ENCODE results near the gene PRMT7. TPM values are rescaled to one million over a fixed set of nuclear protein-coding genes. Genes with fewer than 3 reads are reported as not detected.

PRMT7 gene
- total RNA-seq, 1 donor from 2014 or later, result 64.7 TPM

DNA sequence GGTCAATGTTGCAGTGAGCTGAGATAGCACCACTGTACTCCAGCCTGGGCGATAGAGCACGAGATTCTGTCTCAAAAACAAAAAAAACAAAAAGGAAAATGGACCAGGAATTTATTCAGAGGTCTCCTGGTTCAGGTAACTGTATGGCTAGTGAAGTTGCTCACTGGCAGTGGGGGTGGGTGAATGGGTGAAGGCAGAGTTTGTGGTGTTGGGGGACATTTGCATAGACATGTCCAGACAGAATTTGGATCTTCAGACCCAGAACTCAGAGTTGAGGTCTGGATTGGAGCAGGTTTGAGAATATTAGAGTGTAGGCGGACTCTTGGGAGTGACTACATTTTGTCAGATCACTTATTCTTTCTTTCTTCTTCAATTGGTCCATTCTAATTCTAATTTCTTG, 82.5 kb downstream of the PRMT7 start:
- no peak for DNase-seq (ENCODE audit: low spot score)

DNA sequence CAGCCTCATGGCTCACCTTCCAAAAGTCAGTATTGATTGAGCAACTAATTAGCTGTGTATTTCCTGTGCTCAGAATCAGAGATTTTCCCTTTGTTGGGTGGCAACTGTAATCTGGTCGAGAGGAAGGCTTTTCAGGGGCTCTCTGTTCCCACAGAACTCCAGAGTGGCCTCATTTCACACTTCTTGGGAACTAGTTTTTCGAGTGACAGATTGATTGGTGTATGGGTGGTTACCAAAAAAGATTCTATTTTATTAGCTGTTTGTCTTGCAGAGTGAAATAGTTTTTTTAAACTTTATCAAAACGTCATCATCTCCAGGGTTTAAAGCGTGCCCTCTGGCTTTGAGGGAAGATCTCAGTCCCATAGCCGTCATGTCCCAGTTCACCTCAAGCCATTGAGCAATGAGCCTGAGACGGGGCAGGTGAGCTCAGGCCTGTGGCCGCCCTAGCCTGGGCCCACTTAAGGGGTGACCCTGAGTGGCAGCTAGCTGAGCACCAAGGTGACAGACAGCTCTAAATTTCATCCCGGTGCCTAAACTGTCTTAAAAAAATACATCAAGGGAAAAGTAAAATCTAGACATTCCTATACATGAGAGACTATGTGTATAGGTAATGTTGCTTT, 84.5 kb downstream of the PRMT7 start:
- no peak for DNase-seq (ENCODE audit: low spot score)

DNA sequence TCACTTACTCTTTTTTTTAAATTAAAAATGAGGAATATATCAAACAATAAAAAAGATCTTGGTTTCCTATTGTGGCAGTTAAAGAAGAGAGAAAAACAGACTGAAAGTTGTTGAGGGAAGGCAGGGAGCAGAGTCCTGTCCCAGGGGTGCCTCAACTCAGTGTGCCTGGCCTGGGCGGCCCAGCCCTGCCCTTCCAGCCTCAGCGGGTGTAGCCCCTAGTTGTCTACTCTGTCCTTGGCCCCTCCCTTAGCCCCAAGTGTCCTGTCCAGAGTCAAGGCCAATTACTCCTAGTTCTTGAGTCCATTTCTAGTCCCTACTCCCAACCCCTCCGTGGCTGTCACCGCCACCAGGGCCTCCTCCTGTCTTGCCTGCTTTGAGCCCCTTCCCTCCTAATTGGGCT, 85.0 kb downstream of the PRMT7 start:
- DNase-seq (ENCODE audit: low spot score), result no peak

DNA sequence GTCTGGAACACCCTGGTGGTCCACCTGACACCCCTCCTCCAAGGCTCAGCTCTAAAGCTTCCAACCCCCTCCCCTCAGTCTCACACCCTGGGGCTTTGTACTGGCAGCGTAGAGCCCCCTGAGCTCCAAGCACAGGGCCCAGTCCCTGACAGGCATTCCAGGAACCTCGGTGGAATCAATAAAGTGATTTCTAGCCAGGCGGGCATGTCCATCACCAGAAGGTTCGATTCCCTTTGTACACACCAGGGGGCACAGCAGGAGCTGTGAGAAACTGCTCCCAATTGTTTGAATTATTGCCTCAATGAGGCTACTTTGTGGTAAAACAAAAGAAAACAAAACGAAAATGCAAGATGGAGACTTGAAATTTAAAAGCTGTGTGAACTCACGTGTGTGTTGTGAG, 85.7 kb downstream of the PRMT7 start:
- DNase-seq (ENCODE audit: low spot score), result no peak

DNA sequence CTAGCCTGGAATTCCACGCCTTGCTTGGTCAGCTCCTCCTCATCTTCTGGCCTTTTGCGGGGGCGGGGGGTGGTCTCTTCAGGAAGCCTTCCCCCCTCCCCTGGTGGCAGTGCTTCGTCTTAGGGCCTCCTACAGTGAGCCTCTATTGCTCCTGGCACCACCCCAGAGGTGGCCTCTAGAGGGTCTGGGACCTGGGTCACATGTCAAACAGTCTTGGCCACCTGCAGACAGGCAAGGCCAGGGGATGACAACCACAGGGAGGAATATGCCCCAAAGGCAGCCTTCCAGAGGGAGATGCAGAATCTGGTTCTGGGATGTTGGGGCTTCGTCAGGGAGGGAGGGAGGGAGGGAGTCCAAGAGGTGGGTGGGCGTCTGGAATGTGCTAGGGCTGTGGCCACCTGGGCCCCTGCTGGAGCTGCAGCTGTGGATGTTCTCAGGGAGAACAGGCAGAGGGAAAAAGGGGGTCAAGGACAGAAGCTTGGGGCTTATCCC, 86.9 kb downstream of the PRMT7 start:
- DNase-seq (ENCODE audit: low spot score), result no peak

DNA sequence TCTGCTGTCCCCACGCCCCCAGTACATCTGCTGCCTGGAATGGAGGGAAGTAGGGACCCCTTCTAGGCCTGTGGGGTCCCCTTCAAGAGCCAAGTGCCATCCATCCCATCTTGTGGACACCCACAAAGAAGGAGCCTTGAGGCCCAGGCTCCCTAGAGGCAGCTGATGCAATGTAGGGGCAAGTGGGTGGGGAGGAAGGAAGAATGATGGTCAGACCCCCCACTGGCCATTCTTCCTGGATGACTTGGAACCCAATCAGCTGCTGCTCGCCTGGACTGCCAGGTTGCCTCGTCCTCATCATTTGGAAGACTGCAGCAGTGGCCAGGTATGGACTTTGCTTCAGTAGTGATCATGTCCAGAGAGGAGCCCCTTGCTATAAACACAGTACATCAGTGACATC, 88.6 kb downstream of the PRMT7 start:
- no peak for DNase-seq (ENCODE audit: low spot score)

DNA sequence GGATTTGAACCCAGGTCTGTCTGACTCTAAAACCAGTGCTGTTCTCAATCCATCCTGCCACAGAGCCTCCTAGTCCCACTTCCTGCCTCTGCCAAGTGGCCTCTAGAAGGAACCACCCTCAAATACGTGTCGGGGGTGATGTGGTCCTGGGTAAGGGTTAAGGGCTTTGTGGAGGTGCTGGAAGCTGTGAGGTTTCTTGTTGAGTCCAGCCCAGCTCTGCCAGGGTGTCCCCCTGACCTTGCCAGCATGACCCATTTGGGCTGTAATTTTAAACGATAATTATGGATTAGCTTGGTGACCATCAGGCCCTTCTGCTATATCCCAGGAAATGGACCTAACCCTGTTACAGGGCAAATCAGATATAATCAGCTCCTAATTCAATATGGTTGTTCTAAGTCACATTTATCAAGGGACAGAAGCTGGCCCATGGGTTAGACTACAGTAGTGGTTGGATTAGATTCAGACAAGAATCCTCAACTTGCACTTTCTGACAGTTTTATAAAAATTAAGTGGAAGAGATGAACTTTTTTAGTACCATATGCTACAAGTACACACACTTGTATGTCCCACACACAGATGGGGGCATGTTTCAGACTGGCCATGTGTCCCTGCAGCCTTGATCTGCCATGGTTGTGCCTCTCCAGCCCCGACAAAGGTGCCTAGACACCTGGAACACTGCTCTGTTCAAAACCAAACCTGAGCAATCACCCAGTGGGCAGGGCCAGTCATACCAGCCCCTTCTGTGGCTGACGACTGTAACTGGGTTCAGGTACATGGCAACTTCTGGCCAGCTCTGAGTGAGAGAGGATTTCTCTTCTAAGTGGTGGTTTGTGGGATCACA, 89.5 kb downstream of the PRMT7 start:
- no peak for DNase-seq (ENCODE audit: low spot score)

DNA sequence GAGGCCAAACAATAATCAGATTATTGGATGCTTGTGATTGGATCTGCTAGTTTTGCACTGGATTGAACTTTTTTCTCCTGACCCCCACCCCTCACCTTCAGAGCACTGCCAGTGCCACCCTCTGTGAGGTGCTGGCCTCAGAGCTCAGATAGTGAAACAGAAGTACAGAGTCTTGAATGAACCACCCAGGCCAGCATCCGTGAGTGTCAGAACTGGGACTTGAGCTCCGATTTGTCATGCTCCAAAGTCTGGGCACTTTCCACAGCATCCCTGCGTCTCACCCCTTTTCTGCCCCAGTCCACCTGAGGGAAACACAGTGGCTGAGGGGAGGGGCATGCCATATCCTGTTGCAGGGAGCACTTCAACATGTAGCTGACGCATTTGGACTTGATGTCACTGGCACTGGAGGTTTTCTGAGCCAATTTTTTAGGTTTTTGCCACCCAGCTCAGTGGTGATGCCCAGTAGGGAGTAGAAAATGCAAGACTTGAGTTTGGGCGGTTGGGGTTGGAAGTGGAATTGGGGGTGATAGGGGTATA, 90.2 kb downstream of the PRMT7 start:
- DNase-seq (ENCODE audit: low spot score), result no peak

DNA sequence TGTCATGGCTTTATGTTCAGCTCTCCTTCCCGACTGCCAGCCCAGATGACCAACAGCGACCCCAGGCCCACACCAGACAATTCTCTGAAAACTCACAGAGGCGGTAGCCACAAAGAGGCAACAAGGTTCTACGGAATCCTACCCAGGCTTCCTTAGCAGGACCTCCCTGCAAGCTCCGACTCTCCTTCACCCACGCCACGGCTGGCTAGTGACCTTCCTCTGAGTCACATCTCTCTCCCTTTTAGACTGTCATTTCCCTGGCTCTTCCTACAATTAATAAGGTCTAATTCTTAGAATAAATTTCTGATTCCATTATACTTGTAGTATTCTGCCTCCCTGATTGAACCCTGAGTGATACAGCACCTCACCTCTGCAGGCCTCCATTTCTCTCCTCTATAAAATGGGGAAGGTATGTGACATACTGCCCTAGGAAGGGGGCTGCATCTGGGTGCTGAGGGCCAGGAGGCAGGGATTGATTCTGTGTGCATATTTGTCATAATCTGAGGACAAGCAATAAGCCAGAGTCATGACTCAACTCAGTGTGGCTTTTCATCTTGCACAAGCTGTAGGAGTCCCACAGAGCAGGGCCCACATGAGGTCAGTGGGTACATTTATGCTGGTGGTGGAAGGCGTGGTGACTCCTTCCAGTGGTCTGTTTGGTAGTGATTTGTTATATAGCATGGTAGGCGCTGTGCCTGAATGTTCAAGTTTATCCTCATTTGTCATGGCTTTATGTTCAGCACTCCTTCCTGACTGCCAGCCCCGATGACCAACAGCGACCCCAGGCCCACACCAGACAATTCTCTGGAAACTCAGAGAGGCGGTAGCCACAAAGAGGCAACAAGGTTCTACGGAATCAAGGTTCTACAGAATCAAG, 91.3 kb downstream of the PRMT7 start:
- no peak for DNase-seq (ENCODE audit: low spot score)

DNA sequence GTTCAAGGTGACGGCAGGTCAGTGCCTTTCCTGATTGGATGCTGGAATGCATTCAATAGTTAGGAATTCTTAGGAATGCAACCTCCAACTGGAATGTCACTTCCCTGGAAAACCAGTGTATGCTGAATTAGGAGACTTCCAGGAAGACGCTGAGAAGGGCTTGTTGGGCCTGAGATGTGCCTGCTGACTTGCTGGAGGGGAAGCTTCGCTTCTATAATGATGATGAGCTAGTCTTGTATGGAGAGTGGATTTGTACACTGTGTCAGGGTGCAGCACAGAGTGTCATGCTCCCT, 91.9 kb downstream of the PRMT7 start:
- no peak for DNase-seq (ENCODE audit: low spot score)

DNA sequence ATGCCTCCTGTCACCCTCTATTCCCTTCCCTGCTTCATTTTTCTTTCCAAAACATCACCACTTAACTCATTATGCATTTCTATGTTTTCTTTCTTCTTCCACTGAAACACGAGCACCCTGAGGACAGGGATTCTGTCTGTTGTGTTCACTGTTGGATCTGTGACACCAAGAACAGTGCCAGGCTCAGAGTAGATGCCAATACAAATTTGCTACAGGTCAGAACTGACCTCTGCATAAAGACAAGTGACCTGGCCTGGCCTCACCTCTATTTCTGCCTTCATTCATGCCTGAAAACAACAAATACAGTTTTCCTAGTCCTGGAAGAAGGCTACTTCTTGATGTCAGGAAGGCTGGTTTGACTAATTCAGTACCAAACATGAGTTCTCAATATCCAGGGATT, 92.4 kb downstream of the PRMT7 start:
- no peak for DNase-seq (ENCODE audit: low spot score)

DNA sequence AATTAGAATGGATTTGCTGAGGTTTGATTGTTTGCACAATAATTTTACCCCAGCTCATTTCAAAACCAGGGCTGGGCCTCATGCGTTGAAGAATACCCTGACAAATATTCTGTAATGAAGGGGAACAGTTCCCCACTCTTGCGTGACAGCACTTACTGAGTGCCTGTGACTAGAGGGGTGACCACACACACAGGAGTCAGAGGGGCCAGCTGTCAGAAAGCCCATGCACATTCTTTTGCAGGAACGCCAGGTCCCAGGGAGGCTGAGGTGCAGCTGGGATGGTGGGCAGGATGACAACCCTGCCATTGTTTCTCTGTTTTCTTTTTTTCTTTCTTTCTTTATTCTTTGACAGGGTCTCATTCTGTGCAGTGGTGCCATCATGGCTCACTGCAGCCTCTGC, 92.9 kb downstream of the PRMT7 start:
- no peak for DNase-seq (ENCODE audit: low spot score)

DNA sequence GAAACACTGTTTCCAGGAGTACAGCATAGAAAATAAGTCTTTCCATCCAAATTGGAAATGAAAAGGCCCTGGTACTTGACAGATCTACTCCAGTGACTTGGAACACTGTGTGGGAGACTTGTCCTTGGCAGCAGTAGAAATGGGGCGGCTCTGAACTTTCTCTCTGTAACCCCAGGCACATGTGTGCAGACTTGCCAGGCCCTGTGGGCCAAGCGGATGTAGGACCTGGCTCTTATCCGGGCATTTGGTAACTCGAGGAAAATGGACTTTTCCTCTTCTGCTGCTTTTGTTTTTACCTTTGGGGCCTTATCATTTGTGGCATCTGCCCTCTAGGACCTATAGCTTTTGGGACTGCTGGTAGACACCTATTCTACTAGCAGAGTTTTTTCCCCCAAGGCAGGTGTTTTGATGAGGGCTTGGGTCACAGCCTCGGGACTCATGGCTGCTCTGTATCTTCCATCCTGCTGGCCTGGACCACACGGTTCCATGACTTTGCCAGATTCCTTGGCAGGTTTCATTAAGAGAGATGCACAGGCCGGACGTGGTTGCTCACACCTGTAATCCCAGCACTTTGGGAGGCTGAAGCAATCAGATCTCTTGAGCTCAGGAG, 94.0 kb downstream of the PRMT7 start:
- DNase-seq (ENCODE audit: low spot score), result no peak

DNA sequence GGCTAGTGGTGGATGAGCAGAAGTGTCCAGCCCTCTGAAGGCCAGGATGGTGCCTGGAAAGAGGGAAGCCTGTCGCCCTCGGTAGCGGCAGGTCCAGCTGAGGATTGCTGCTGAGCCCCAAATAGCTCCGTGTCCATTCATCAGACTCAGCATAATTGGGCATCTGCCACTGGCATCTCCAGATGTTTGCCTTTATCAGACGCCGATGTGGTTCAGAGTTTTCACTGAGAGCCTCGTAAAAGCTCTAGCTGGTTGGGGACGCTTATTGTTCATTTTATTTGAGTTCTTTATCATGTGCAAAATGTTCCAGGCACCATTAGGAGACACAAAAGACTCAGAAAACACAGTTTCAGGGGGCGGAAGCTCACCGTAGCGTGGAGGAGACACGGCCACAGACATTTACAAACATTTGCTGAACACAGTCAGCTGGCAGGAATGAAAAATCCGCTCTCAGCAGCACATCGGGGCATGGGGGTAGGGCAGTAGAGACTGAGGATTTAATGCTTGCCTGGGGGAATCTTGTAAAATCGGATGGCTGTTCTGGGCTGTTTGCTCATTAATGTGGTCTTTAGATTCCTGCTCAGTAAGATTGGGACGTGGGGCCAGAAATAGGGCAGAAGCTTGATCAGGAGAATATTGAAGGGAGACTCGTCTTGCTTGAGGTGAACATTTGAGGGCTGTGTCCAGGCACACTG, 95.8 kb downstream of the PRMT7 start:
- DNase-seq (ENCODE audit: low spot score), result no peak

Other genes with a start within 250 kb of the PRMT7 start
- gene NFATC3, start 225.6 kb upstream of the PRMT7 start, total RNA-seq, result 44.0 TPM
- 127 TPM for gene ESRP2, start 74.9 kb upstream of the PRMT7 start, total RNA-seq
- gene PLA2G15, start 65.6 kb upstream of the PRMT7 start, total RNA-seq, result 15.9 TPM
- 29.4 TPM for gene SLC7A6, start 46.5 kb upstream of the PRMT7 start, total RNA-seq
- gene SLC7A6OS, start 73 bp upstream of the PRMT7 start, total RNA-seq, result 23.4 TPM
- 1.6 TPM for gene SMPD3, start 137.5 kb downstream of the PRMT7 start, total RNA-seq
- 33.6 TPM for gene ZFP90, start 228.3 kb downstream of the PRMT7 start, total RNA-seq